NCI-H1105 (cell line): ENCODE measurements around the gene GOLIM4.

Experiments
- DNase-seq: peaks from one replicate; lab custom pipeline; 2025; lab: John Stamatoyannopoulos, UW

Gene GOLIM4

DNA sequence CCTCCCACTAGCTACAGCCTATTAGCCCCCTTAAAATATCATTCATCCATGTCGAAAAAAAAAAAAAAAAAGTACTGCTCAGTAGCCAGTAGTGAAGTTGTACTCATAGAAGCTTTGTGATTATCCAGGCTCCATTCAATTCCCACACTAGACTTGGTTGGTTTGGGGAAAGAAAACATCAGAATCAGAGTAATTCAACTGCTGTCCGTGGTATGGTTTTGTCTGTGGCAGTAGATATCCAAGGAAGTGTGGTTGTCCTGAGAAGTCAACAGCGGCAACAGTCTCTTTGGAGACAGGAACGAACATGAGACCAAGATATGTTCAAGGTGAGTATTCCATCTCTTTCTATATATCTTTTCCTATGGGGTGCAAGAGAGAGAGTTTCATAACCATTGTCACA, 99.2 kb downstream of the GOLIM4 start:
- peak; percentile 93 for DNase-seq

DNA sequence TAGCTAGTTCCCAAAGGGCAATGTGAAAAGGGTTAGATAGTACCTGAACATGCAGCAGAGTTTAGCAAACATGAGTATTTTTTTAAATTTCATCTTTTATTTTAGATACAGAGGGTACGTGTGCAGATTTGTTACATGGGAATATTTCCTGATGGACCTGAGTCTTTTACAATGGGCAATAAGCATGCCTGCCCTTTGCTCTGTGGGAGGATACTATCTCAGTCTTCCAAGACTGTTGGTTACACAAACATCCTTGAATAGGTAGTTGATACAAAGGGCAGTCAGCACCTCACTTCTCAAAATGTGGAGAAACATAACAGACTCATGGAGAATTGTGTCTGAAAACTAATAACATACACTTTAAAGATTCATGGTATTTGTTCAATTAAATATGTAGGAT, 103.3 kb downstream of the GOLIM4 start:
- no peak for DNase-seq

DNA sequence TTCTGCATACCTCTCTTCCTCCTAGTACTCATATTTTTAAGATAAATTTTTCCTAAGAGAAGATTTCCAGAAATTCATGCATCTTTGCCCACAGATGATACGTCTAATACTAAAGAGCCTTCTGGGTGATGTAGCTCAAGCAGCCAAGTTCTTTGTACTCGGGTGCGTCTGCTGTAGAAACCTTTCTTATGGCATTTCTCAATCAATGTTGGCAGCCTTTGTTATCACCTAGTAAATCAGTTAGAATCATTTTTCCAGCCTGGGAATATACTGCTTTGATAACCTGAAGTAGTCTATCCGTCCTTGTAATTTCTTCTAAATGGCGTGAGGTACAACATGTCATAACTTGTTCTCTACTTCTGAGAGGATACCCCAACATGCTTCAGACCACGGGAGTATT, 104.5 kb downstream of the GOLIM4 start:
- no peak for DNase-seq

DNA sequence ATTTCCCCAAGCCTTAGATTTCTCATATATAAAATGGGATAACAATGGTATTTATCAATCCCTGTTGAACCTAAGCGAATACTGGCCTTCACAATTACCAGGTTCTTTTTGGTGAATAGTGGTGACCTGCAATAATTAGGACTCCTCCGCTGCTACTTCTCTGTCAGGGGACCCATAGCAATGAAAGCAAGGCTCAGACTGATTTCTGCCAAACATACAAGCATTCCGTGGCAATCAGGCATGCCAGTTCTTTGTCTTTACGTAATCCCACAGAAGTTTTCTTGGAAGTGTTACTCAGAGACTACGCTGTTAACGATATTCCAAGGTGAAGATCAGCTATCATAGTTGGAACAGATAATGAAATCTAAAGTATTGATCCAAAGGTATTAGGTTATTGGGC, 105.7 kb downstream of the GOLIM4 start:
- DNase-seq: no peak

DNA sequence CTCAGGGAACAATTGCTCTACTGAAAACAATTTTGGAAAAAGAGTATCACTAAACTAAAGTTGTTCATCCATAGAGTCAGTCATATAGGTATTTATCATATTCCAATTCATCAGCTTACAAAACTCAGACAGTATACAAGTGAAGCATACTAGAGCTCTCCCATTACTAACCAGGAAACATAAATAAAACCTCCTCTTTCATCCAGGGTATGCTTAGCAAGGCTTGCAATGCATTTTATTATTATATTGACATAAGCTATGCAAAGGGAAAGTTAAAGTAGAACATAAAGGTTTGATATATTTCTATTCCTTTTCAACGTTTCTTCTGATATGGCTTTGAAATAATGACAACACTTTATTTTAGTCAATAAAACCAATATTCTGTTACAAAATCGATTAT, 106.7 kb downstream of the GOLIM4 start:
- no peak for DNase-seq

DNA sequence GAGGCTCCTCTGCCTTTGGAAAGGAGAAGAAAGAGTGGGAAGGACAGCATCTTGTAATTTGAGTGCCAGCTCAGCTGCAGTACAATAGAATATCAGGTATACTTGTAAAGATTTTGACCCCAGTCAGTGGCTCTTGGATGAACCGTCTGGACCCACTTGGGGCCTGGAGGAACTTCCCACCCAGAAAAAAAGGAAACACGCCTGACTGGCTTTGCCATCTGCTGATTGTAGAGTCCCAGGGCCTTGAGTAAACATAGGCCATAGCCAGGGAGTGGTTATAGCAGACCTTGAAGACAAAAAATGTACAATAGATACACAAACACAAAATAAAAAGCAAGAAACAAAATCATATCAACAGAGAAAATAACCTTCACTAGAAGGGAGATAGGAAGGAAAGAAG, 112.1 kb downstream of the GOLIM4 start:
- no peak for DNase-seq

DNA sequence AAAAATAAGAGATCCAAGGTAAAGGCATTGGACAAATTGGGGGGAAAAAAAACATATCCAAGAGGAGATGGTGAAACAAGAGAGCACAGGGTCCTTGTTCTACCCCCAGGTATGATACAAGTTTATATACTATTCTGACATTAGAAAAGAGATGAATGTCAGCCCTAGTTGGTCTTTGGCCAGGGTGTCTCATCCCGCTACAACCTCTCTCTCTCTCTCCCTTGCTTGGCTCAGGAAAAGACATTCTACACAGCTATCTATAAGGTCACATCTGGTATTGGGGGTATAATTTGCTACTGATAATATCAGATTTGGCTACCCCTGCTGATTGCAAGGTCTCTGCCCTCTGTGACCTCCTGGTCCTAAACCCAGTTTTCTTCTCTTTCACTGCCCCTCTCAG, 117.2 kb downstream of the GOLIM4 start:
- DNase-seq: no peak

DNA sequence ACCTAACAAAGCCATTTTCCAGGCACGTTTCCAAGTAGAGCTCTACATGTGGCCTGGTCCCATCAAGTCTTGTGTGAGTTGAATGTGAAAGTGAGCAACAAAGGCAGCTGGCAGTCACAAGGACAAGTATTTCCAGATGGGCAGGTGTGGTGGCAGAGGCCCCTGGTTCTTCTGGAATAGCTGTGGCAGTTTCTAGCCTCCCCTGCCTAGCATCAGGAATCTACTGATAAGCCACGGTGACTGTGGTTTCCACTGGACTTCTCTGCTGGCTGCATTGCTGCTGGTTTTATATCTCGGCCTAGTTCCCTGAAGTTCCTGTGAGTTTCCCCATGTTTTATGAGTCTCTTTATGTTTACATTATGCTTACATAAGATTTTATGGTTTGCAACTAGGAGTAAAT, 117.7 kb downstream of the GOLIM4 start:
- DNase-seq: peak; percentile 79

DNA sequence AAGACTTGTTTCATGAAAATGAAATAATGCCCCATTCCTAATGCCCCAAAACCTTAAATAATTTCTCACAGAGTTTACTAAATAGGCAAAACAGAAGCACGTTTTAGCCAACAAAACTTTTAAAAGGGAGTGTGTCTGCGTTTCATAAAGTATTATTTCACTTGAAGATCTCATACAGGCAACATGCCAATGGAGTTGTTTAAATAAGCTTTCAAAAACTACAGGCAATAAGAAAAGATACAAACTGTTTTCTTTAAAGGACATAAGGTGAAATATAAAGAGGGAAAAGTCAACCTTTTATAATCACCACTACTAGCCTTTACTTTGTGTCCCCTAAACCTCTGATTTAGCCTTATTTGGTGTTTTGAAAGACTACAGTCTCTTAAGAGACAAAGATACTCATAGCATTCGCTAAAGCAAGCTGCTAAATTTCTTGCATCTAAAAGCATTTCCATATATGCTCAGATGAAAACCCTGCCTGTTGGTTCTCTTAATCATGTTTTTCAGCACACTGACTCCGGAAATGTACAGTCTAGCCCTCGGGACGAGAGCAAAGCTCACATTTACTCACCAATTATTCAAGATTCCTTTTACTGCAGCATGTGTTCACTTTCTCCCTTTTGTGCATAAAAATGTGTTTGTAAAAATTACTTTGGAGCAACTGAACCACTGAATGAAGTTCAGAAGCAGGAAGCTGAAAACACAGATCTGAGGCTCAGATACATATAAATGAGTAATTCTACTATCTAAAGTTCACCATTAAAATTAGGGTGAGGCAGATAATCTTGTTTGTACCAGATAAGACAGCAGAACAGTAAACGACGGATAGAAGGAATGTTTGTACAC, 119.0 kb downstream of the GOLIM4 start:
- no peak for DNase-seq

DNA sequence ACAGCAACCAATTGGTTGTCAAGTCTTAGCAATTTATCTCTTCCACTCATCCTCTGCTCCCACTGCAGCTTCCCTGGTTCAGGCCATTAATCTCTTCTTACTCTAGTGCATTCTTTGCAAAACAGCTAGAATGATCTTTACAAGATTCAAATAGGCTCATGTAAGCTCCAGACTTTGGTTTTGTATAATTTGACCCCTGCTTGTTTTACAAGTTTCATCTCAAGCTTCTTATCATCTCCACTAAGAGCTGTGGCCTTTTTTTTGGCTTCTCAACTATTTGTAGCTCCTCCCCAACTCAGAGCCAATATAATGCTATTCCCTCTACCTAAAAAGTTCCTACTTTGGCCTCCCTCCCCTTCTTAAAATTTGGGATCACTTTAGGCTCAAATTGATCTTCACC, 121.8 kb downstream of the GOLIM4 start:
- DNase-seq: no peak

DNA sequence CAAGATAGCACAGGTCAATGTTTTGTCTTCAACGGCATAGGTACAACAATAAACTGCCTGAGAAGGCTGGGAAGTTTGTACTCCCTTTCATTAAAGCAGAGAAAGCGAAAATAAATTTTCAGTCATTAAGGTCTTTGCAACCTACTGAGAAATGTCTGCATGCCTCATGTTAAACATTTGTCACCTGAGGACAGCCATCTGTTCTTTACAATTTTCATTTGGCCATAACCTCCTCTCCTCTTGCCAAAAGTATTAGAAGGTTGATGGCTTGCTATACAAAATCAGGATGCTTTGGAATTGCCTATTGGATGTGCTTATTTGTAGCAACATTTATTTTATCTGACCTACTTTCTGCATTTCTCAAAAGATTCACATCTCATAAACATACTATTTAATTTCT, 122.7 kb downstream of the GOLIM4 start:
- no peak for DNase-seq

DNA sequence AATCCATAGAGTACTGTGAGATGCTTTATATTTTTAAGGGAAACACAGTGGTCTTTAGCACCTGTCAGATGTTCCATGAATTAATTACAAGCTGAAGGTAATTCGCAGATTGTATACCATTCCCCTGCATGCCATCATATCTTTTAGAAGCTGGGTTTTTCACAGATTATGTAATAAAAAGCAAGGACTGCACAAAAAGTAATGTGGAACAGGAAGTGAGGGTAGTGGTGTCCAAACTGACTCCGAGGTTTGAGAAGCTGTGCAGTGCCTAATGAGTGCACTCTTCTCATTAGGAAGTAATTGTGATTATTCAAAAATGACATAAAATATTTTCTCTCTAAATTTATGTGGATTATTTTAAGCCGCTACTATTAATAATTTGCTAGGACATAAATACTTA, 123.2 kb downstream of the GOLIM4 start:
- no peak for DNase-seq

DNA sequence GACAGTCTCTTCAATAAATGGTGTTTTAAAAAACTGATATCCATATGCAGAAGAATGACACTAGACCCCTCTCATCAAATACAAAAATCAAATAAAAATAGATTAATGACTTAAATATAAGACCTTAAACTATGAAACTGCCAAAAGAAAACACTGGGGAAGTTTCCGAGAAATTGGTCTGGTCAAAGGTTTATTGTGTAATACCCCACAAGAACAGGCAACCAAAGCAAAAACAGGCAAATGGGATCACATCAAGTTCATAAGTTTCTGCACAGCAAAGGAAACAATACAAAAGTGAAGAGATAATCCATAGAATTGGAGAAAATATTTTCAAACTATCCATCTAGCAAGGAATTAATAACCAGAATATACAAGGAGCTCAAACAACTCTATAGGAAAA, 126.2 kb downstream of the GOLIM4 start:
- DNase-seq: no peak

DNA sequence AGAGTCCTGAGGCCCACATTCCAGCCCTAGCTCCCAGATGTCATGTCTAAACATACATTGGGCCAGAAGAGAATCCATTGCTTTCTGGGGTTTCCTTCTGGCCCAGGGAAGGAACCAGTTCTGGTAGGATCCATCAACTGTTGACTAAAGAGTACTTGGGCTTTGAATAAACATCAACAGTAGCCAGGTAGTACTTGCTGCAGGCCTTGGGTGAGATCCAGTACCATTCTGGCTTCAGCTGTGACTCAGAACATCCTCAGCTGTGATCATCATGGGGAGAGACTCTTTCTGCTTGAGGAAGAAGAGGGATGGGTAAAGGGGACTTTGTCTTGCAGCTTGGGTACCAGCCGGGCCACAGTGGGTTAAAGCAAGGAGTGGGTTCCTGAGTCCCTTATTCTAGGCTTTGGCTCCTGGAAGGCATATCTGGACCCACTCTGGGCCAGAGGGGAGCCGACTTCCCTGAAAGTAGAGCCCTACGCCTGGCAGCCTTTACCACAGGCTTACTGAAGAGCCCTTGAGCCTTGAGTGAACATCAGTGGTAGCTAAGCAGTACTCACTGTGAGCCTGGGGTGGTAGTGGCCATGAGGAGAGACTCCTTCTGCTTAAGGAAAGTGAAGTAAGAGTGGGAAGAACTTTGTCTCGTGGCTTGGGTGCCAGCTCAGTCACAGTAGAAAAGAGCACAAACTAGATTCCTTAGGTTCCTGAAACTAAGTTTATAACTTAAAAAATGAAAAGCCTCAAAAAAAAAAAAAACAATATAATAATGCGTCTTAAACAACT, 128.3 kb downstream of the GOLIM4 start:
- no peak for DNase-seq
